CD4-positive, CD25-positive, alpha-beta regulatory T cell (primary cell): Measurements from ENCODE around the gene ALS2CL. TPM values are rescaled to one million over a fixed set of nuclear protein-coding genes. Genes with fewer than 3 reads are reported as not detected.

Experiments used
- ATAC-seq, 2 donors: fragments of 150-1000 bp; cut with Tn5 transposase; one replicate each; pipeline ENCODE4 v1.10.0; 2021; ENCODE audit warnings: low read depth in 2 of 2, moderate number of reproducible peaks in 2 of 2, moderate library complexity in 1 of 2
- DNase-seq, 3 donors: peaks; one replicate each; pipeline versions ENCODE4 v3.0.0 to v3.0.0-alpha.2; 2012 to 2022; ENCODE audit warnings: mixed read lengths in 1 of 3
- H3K27ac ChIP-seq: one replicate; pipeline ENCODE4 v1.7.0; 2013; ENCODE audit warnings: mild to moderate bottlenecking, low read length; ENCODE audit not compliant: insufficient read depth, poor library complexity, severe bottlenecking
- H3K27me3 ChIP-seq: one replicate; pipeline ENCODE4 v1.7.0; 2013; ENCODE audit warnings: low read length; ENCODE audit not compliant: control insufficient read depth, insufficient read depth
- H3K36me3 ChIP-seq: one replicate; pipeline ENCODE4 v1.7.0; 2013; ENCODE audit warnings: mild to moderate bottlenecking, low read length, moderate library complexity; ENCODE audit not compliant: control insufficient read depth, insufficient read depth
- H3K4me1 ChIP-seq: 2 replicates; pipeline ENCODE4 v1.7.0; 2013; ENCODE audit warnings: mild to moderate bottlenecking, low read length; ENCODE audit not compliant: insufficient read depth, control insufficient read depth, poor library complexity, severe bottlenecking
- H3K4me3 ChIP-seq: one replicate; pipeline ENCODE4 v1.7.0; 2013; ENCODE audit warnings: low read depth, mild to moderate bottlenecking, low read length, moderate library complexity
- H3K9me3 ChIP-seq, 2 experiments: 1 replicate in 1 of 2; 2 replicates in 1 of 2; pipeline ENCODE4 v1.7.0; 2013; ENCODE audit warnings: low read length in 2 of 2, mild to moderate bottlenecking in 1 of 2, moderate library complexity in 1 of 2; ENCODE audit not compliant: control insufficient read depth in 2 of 2
- H3K27ac Mint-ChIP-seq, 3 donors: one replicate each; pipeline ENCODE4 v1.8.0; 2020 to 2022; ENCODE audit warnings: mild to moderate bottlenecking in 3 of 3, mixed read lengths in 3 of 3, moderate library complexity in 2 of 3
- H3K27me3 Mint-ChIP-seq: one replicate; pipeline ENCODE4 v1.8.0; 2022; ENCODE audit warnings: mild to moderate bottlenecking, mixed read lengths
- H3K36me3 Mint-ChIP-seq: one replicate; pipeline ENCODE4 v1.8.0; 2020; ENCODE audit warnings: mixed read lengths
- H3K4me1 Mint-ChIP-seq, 4 donors: one replicate each; pipeline ENCODE4 v1.8.0; 2020 to 2022; ENCODE audit warnings: mixed read lengths in 4 of 4, mild to moderate bottlenecking in 1 of 4
- H3K4me3 Mint-ChIP-seq, 4 donors: one replicate each; pipeline ENCODE4 v1.8.0; 2020 to 2022; ENCODE audit warnings: mild to moderate bottlenecking in 4 of 4, mixed read lengths in 4 of 4, moderate library complexity in 3 of 4
- H3K9me3 Mint-ChIP-seq, 7 donors: one replicate each; pipeline ENCODE4 v1.8.0; 2020 to 2022; ENCODE audit warnings: mixed read lengths in 7 of 7, mild to moderate bottlenecking in 3 of 7, moderate library complexity in 2 of 7
- polyA plus RNA-seq, 4 donors: library from polyadenylated mRNA; unstranded; fragments of 300-500 nt; fragmentation: Illumina TruSeq; gene quantifications; one replicate each; pipeline ENCODE4 v1.2.3, GENCODE V29; 2021
- total RNA-seq: library from RNA; stranded (reverse); gene quantifications from one replicate; pipeline ENCODE4 v1.2.3, GENCODE V29; 2022

ALS2CL gene
- total and polyA plus RNA-seq, 5 donors from 2014 or later, result 1.3 to 25.8 (median 1.7) TPM

DNA sequence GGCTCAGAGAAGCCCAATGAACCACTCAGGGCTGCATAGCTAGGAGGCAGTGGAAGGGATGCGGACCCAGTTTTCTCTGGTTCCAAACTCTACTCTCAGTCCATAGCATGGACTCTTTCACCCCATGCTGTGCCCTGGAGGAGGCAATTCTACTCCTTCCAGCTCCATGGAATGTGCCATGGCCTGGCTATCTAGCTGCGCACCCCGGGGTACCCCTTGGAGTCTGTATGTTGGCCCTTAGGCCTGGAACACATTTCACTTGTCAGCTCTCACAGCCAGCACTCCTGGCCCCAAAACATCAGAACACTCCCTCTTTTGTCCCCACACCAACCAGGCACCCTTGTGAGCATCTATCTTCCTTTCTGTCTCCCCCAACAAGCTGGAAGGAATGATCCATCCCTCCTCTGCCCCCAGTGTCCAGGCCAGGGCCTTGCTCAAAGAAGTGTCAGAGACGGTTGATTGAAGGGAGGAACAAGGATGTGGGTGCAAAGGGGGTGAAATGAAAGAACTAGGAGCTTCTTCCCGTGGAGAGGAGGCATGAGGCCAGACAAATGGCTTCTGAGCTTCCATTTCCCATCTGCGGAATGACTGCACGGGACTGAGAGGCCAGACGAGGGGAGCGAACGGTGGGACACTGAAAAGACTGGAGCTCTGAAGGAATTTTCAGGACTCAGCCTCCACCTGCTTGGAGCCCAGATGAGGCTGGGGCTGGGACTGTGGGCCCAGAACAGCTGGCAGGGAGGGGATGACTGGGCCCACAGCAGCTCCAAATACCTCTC, 21.4 kb upstream of the ALS2CL start:
- Histone ChIP-seq H3K36me3 (no peaks in the 10 kb centered on the region), H3K9me3 (no peaks in the 10 kb centered on the region), H3K27ac (no peak overlapping the region), H3K27me3 (no peaks in the 10 kb centered on the region), H3K4me3 (no peak overlapping the region), H3K4me1 (no peaks in the 10 kb centered on the region)
- H3K36me3 Mint-ChIP-seq, result no peaks in the 10 kb centered on the region
- DNase-seq, result no peak
- H3K4me3 Mint-ChIP-seq, result no peak overlapping the region
- H3K4me1 Mint-ChIP-seq, result peaks cover 0 to 3% (median 0%) of the 10 kb centered on the region in 4 donors
- H3K27ac Mint-ChIP-seq, result peak overlapping the region in 1 of 3 donors; percentile 36
- H3K27me3 Mint-ChIP-seq, result peaks cover 4% of the 10 kb centered on the region
- ATAC-seq, result no peak
- H3K9me3 Mint-ChIP-seq, result no peaks in the 10 kb centered on the region

- Mint-ChIP-seq H3K4me3 (no peak overlapping the region), H3K36me3 (peaks cover 6% of the 10 kb centered on the region), H3K27ac (peak overlapping the region in 2 of 3 donors; percentile 14 to 65), H3K27me3 (peaks cover 4% of the 10 kb centered on the region), H3K4me1 (peaks cover 0 to 3% (median 0%) of the 10 kb centered on the region in 4 donors), H3K9me3 (no peaks in the 10 kb centered on the region)
- Histone ChIP-seq H3K9me3 (no peaks in the 10 kb centered on the region), H3K4me3 (no peak overlapping the region), H3K27me3 (no peaks in the 10 kb centered on the region), H3K36me3 (no peaks in the 10 kb centered on the region), H3K4me1 (no peaks in the 10 kb centered on the region), H3K27ac (no peak overlapping the region)
- peak in 1 of 2 donors; percentile 42 for ATAC-seq
- DNase-seq, result no peak
These were observed 20.5 kb upstream of the ALS2CL start for GRCh38 chr3:46713898-46714552.

GRCh38 chr3:46713050-46713897, 19.8 kb upstream of the ALS2CL start:
- peaks cover 6% of the 10 kb centered on the region for H3K36me3 Mint-ChIP-seq
- peaks cover 4% of the 10 kb centered on the region for H3K27me3 Mint-ChIP-seq
- H3K27ac Mint-ChIP-seq, result peak overlapping the region in 2 of 3 donors; percentile 65 to 77
- no peaks in the 10 kb centered on the region for H3K9me3 Mint-ChIP-seq
- Histone ChIP-seq H3K4me3 (no peak overlapping the region), H3K9me3 (no peaks in the 10 kb centered on the region), H3K27ac (no peak overlapping the region), H3K27me3 (no peaks in the 10 kb centered on the region), H3K36me3 (no peaks in the 10 kb centered on the region), H3K4me1 (no peaks in the 10 kb centered on the region)
- no peak overlapping the region for H3K4me3 Mint-ChIP-seq
- no peak for ATAC-seq
- DNase-seq, result no peak
- peaks cover 0 to 3% (median 0%) of the 10 kb centered on the region in 4 donors for H3K4me1 Mint-ChIP-seq

DNA sequence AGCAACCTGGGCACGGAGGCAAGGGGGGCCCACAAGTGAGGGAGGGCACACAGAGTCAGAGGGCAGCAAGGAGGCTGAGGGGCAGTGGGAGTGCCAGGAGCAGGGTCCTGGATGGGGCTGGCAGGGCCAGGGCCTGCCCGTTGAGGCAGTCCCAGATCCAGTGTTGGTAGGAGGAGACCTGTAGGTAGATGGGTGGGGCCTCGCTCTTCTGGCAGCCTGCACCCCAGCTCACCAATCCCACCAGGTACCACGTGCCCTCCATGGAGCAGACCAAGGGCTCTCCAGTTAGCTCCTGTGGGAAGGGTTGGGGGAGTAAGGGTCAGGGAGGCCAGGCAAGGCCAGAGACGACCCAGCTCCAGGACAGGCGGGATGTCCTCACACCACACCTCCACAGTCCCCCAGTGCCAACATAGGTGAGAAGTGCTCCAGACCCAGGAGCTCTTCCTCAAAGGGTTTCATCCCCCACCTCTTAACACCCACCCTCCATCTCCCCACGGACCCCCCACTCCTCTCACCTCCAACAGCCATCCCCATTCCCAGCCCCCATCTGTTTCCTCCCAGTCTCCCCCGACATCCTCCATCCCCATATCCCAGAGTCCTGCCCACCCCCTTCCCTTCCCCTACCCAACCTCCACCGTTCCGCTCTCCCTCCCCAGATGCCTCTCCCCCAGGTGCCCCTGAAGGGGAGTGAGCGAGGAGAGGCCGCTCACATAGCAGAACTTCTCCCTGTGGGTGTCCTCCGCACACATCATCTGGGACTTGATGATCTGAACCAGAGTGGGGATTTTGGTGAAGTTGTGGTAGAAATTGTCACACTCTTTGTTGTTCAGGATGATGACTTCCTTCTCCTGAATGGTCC, 18.9 kb upstream of the ALS2CL start:
- DNase-seq (no peak), ATAC-seq (no peak)
- peaks cover 6% of the 10 kb centered on the region for H3K36me3 Mint-ChIP-seq
- Histone ChIP-seq H3K27ac (no peak overlapping the region), H3K4me3 (no peak overlapping the region), H3K27me3 (no peaks in the 10 kb centered on the region), H3K4me1 (no peaks in the 10 kb centered on the region), H3K9me3 (no peaks in the 10 kb centered on the region), H3K36me3 (no peaks in the 10 kb centered on the region)
- H3K27ac Mint-ChIP-seq, result no peak overlapping the region
- no peaks in the 10 kb centered on the region for H3K9me3 Mint-ChIP-seq
- H3K4me3 Mint-ChIP-seq, result no peak overlapping the region
- no peaks in the 10 kb centered on the region for H3K27me3 Mint-ChIP-seq
- H3K4me1 Mint-ChIP-seq, result no peaks in the 10 kb centered on the region

DNA sequence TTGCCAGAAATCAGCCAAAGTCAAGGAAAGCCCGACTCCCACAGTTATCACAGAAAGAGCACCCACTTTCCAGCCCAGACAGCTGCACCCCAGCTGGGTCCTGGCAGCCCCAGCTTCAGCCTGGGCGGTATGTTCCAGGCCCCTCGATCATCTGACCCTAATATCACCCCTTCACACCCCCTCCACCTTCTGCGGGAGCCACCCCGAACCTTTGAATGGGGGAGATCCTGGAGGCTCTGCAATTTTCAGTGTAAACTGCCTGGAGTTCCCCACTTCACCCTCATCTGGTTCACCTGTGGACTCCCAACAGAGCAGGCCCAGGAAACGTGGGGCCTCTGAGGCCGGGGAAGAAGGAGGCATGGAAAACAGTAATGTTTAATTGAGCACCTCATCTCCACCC, 18.3 kb upstream of the ALS2CL start:
- H3K9me3 ChIP-seq, result no peaks in the 10 kb centered on the region
- no peak overlapping the region for H3K27ac ChIP-seq
- Mint-ChIP-seq H3K27ac (no peak overlapping the region), H3K4me1 (no peaks in the 10 kb centered on the region), H3K27me3 (no peaks in the 10 kb centered on the region), H3K4me3 (no peak overlapping the region), H3K36me3 (peaks cover 6% of the 10 kb centered on the region), H3K9me3 (no peaks in the 10 kb centered on the region)
- H3K4me1 ChIP-seq, result no peaks in the 10 kb centered on the region
- no peak for DNase-seq
- ATAC-seq, result no peak
- no peaks in the 10 kb centered on the region for H3K27me3 ChIP-seq
- H3K36me3 ChIP-seq, result no peaks in the 10 kb centered on the region
- H3K4me3 ChIP-seq, result no peak overlapping the region

- ATAC-seq (no peak), DNase-seq (no peak)
- Mint-ChIP-seq H3K4me3 (no peak overlapping the region), H3K9me3 (no peaks in the 10 kb centered on the region), H3K4me1 (no peaks in the 10 kb centered on the region), H3K36me3 (peaks cover 6% of the 10 kb centered on the region), H3K27ac (peak overlapping the region in 1 of 3 donors; percentile 37), H3K27me3 (no peaks in the 10 kb centered on the region)
- Histone ChIP-seq H3K27me3 (no peaks in the 10 kb centered on the region), H3K4me1 (no peaks in the 10 kb centered on the region), H3K9me3 (no peaks in the 10 kb centered on the region), H3K36me3 (no peaks in the 10 kb centered on the region), H3K4me3 (no peak overlapping the region), H3K27ac (no peak overlapping the region)
These were observed 17.8 kb upstream of the ALS2CL start for GRCh38 chr3:46711305-46711704.

DNA sequence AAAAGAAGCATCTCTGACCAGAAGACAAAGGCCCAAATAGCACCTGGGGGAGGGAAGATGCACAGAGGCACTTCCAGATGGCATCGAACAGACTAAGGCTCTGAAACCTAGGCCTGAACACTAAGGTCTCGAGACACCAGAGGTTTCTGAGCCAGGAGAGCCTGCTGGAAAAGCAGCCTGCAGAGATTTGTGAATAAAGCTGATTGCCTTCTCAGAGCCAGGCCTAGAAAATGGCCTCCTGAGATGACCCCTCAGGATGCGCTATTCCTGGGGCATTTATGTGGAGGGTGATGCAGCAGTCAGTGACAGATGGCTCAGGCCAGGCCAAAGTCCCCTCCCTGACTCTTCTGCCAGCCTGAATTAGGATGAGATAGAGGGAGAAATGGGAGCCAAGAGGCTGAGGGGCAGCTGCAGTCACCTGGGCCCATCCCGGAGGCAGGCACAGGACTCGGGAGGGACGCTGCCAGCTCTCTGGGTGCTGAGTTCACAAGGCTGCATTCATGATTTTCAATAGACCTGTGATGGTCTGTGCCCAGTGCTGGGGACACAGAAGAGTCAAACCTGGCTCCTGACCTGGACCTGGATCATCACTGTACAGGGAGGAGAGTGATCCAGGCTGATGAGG, 17.3 kb upstream of the ALS2CL start:
- Mint-ChIP-seq H3K4me1 (no peaks in the 10 kb centered on the region), H3K4me3 (no peak overlapping the region), H3K27ac (peak overlapping the region in 1 of 3 donors; percentile 37), H3K9me3 (no peaks in the 10 kb centered on the region), H3K27me3 (peaks cover 3% of the 10 kb centered on the region), H3K36me3 (peaks cover 6% of the 10 kb centered on the region)
- no peak overlapping the region for H3K4me3 ChIP-seq
- DNase-seq (no peak), ATAC-seq (no peak)
- H3K27ac ChIP-seq, result no peak overlapping the region
- H3K36me3 ChIP-seq, result no peaks in the 10 kb centered on the region
- H3K4me1 ChIP-seq, result no peaks in the 10 kb centered on the region
- no peaks in the 10 kb centered on the region for H3K9me3 ChIP-seq
- H3K27me3 ChIP-seq, result no peaks in the 10 kb centered on the region
